GM21723 (cell line): ENCODE results near the gene PRXL2B.

Experiments used
- ATAC-seq: cut with Tn5 transposase; IDR thresholded peaks from one replicate; pipeline ENCODE4 v1.9.1; 2021; ENCODE audit warnings: mild to moderate bottlenecking, moderate library complexity; ENCODE audit not compliant: unreplicated experiment

Gene PRXL2B, protein sequence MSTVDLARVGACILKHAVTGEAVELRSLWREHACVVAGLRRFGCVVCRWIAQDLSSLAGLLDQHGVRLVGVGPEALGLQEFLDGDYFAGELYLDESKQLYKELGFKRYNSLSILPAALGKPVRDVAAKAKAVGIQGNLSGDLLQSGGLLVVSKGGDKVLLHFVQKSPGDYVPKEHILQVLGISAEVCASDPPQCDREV

DNA sequence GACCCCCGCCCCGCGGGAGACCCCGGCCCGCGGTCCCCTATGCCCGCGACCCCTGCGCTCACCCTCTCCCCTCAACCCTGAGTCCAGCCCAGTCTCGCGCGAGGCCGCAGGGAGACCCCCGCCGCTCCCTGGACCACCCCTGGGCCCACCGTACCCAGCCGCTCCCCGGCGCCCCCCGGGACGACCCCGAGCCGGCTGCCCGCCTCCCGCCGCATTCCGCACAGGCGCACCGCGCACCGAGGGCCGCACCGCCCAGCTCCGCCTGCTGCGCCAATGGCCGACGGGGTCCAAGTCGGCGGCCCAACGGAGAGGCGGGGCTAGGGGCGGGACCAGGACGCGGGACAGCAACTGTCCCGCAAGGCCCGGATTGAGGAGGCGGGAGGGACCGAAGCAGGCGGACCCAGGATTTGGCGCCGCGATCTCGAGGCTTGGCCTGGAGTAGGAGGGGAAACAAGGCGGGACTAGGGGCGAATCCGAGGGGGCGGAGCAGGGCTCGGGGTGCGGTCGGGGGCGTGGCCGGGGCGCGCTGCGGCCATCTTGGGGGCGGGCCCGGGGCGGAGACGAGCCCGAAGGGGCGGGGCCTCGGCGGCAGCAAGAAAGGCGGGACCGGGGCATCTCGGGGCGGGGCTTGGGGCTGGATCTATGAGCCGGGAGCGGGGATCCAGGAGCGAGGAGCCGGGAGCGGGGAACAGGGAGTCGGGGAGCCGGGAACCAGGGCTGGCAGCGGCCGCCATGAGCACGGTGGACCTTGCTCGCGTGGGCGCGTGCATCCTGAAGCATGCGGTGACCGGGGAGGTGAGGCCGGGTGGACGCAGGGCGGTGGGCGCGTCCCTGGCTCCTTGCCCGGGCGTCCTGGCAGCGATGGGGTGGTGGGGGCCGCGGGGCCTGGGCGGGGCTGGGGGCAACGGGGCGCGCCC is at the start of gene PRXL2B:
PRXL2B (plus strand) TSS at position 624 of the 917 bp plus-strand sequence; CDS start at position 733, 109 bp downstream.
- ATAC-seq, result peak; percentile 59

- ATAC-seq, result no peak
These were observed 48.8 kb upstream of the PRXL2B start for GRCh38 chr1:2537784-2538115.

- ATAC-seq, result no peak
These were observed 48.2 kb upstream of the PRXL2B start for GRCh38 chr1:2538376-2538775.

GRCh38 chr1:2538872-2539271 is 47.7 kb upstream of the PRXL2B start:
- ATAC-seq, result no peak

DNA sequence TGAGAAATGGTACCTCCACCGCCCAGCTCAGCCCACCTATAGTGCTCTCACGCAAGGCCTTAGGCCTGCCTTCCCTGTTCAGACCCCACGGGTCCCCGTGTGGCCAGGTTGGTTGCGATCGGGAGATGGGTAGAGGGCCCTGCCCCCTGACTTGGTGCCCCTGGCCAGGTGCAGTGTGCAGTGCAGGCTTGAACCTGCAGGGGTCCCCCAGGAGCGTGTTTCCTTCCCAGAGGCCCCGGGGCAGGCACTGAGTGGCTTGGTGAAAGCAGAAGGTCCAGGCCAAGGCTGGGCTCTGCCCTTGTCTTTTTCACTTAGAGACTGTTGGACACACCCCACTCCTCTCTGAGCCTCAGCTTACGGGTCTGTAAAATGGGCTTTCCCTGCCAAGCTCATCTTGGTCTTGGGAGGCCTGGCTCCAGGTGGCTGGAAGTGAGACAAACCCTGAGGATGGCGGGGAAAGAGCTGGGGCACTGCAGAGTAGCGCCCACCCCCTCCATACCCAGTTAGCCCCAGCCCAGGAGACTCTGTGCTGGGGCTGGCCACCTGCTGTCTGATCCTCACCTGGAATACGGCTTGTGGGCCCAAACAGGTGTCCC is 47.2 kb upstream of the PRXL2B start:
- ATAC-seq, result no peak

DNA sequence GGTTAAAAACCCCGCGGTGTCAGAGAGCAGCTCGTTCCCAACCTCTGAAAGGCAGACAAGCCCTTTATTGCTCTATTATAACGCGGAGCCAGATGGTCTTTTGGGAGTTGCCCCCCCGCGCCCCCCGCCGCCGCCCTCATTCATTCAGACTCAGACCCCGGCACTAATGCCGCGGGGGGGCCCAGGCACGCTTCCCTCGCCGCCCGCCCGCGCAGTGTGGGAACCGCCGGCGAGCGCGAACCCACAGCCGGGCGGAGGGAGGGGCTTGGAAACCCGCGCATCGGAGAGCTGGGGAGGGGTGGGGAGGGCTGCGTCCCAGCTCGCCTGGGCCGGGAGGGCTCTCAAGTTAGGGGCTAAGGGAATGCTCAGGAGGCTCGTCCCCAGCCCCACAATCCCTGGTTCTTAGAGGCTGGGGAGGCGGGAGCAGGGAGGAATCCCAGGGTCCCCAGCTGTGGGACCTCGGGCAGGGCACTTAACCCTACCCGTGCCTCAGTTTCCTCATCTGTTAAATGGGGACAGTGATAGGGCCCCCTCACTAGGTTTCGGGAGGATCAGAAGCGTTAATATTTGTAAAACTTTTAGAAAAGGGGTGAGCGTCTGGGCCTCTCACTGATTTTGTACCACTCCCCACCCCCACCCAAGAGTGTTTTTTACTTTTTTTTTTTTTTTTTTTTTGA is 45.6 kb upstream of the PRXL2B start:
- no peak for ATAC-seq

GRCh38 chr1:2541619-2542245 is 44.8 kb upstream of the PRXL2B start:
- ATAC-seq, result no peak

- ATAC-seq, result no peak
These were observed 44.2 kb upstream of the PRXL2B start for GRCh38 chr1:2542246-2542915.

- no peak for ATAC-seq
These were observed 43.0 kb upstream of the PRXL2B start for GRCh38 chr1:2543543-2544092.

DNA sequence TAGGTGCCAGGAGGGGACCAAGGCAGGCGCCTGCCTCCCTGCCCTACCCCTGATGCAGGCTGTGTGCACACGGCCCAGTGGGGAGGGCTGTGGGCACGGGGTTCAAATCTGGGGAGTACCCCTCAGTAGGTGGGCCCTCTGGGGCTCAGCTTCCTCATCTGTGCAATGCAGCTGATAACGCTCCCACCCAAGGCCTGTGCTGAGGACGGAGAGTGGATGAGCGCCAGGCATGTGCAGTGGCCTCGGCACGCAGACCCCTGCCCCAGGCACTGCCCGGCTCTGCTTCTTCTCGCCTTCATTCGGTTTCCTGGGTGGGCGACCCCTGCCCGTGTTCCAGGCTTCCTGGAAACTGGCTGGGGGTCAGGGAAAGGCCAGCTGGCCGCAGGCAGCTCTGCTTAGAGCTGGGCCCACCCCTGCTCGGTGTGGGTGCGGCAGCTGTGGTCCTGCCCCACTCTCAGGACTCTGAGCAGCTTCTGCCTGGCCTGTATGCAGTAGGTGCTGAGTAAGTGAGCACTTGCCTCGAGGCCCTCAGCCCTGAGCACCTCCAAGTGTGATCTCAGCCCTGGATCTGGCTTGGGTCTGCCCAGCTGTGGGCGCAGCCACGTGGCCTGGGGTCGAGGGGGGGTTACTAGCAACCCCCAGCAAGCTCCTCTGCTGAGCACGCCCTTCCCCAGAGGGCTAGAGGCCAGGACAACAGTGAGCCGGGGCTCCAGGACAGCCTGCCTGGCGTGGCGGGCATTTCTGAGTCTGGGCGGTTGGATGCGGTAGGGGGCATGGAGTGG is 42.3 kb upstream of the PRXL2B start:
- no peak for ATAC-seq

- ATAC-seq, result no peak
These were observed 41.5 kb upstream of the PRXL2B start for GRCh38 chr1:2544875-2545640.

DNA sequence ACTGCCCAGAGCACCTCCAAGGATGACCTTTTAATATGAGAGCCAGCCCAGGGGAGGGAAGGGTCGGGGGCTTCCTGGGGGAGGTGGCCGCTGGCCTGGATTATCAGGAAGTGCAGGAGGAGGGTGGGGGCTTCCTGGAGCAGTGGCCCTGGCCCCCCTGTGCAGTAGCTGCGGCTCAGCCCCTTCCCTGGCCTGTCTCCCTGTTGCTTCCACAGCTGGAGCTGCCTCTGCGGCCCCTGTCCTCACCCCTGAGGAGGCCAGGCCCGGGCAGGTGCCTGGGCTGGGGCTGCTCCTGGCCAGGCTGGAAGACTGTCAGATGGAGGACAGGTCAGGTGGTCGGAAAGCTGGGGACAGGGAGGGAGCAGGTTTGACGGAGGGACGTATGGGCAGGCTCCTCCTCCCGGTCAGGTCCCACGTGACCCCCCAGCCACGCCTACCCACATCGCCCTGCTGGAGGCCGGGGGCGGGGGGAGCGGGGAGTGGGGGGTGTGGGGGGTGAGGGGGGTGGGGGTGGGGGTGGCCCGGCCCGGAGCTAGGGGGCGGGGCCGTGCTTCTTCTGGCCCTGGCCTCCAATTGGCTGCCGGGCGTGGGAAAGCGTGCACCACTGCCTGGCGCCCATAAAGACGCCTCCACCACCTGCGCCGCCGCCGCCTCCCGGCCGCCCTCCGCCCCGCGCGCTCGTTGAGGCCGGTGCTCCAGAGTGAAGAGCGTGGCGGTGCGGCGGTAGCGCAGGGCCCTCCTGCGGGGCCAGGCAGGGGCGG is 40.6 kb upstream of the PRXL2B start:
- ATAC-seq, result peak; percentile 32

DNA sequence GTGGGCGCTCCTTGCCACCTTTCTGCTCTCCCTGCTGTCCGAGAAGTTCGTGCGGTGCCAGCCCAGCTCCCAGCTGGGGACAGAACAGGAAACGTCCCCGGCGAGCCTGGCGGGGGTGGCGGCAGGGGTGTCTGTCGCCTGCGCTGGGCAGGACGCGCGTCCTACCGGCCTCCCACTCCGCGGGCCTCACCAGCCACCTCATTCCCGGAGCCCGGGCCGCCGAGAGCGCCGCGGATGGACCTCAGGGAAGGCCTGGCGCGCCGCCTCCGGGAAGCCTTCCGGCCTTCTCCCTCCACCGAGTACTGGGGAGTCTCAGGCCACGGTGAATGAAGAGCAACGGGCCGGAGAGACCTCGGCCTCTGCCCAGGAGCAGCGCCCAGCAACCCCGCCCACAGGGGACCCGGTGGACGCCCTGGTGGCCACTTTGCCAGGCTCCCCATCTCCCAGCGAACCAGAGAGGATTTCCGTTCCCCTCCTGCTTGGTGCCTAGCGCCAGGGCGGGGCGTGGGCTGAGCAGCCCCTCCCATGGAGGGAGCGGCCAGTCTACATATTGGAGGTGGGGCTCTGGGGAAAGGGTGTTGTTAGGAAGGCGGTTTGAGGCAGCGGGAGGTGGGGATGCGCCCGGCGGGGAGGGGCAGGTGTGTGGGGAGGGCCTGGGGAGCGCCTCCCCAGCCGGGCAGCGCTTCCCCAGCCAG is 39.9 kb upstream of the PRXL2B start:
- ATAC-seq, result peak; percentile 42

DNA sequence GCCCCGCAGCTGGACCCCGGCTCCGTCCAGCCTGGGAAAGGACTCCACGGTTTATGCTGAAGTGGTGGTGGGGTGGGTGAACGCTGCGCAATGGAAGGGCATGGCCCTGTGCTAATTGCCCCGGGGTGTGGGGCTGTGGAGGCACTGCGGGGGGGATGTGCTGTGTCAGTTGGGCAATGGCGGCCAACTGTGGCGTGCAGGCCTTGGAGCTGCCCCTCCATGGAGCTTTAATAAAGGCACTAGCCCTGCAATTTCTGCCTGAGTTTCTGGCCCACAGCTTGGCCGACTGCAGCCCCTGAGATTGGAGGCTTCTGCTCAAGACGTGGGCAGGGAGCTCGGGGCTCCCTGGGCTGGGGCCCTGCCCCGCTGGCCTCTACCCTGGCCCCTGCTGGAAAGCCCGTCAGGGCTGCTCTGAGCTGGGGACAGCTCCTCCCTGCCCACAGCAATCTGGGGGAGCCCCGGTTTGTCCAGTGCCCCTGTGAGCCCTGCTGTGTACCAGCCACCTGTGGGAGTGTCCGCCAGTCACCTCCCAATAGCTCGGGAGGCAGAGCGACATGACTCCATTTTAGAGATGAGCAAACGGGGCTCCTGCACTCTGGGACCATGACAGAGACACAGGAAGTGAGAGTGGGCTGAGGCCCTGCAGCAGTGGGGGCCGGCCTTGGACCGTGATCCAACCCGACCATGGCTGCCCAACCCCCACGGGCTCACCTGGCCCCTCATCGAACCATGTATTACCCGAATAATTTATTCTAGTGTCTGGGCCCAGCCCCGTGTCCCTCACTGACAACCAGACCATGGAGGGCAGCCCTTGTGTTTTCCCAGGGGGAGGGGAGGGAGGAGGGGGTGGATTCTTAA is 39.1 kb upstream of the PRXL2B start:
- ATAC-seq, result peak; percentile 1

- peak; percentile 24 for ATAC-seq
These were observed 38.4 kb upstream of the PRXL2B start for GRCh38 chr1:2548068-2548589.
